Esophagus squamous epithelium (tissue), 5 donors: ENCODE results near the gene FLT4. TPM values are rescaled to one million over a fixed set of nuclear protein-coding genes. Genes with fewer than 3 reads are reported as not detected.

ENCODE experiments used
- DNase-seq: peaks from one replicate; lab custom pipeline; 2025; lab: John Stamatoyannopoulos, UW
- H3K27ac ChIP-seq, 4 donors: fragments of 200-600 bp; sonication (generic); one replicate each; pipeline ENCODE4 v1.5.1; 2016 to 2019; ENCODE audit warnings: mild to moderate bottlenecking in 1 of 4
- H3K27me3 ChIP-seq, 4 donors: fragments of 200-600 bp; sonication (generic); 1 replicate in 3 of 4; 2 replicates in 1 of 4; pipeline versions ENCODE4 v1.5.1 to v1.6.0; 2017 to 2021; ENCODE audit warnings: antibody characterized with exemption in 1 of 4
- H3K36me3 ChIP-seq, 3 donors: fragments of 200-600 bp; sonication (generic); one replicate each; pipeline ENCODE4 v1.5.1; 2016 to 2019
- H3K4me1 ChIP-seq, 3 donors: fragments of 200-600 bp; sonication (generic); one replicate each; pipeline ENCODE4 v1.5.1; 2017 to 2019
- H3K4me3 ChIP-seq, 4 donors: fragments of 200-600 bp; sonication (generic); 1 replicate in 3 of 4; 2 replicates in 1 of 4; pipeline ENCODE4 v1.5.1; 2016 to 2019; ENCODE audit warnings: mild to moderate bottlenecking in 2 of 4, moderate library complexity in 1 of 4
- H3K9me3 ChIP-seq, 3 donors: fragments of 200-600 bp; sonication (generic); one replicate each; pipeline ENCODE4 v1.5.1; 2016 to 2019
- POLR2A ChIP-seq, 4 donors: fragments of 450-650 bp; IDR thresholded peaks; one replicate each; pipeline ENCODE4 v1.6.1; 2017; ENCODE audit warnings: antibody characterized with exemption in 4 of 4, mild to moderate bottlenecking in 4 of 4, moderate library complexity in 3 of 4
- WGBS, 2 donors: methylation state at CpG; one replicate each; pipeline ENCODE4 v1.1.5; 2018; 5-methylcytosine and 5-hydroxymethylcytosine counted together
- intact Hi-C: fragments of 100-400 bp; cut with DNase I; formaldehyde crosslinking; loops from one replicate; pipeline ENCODE4 v1.15.0; 2022
- total RNA-seq, 4 donors: library from RNA; depleted of rRNA; stranded (reverse); fragments of >200 nt; gene quantifications; one replicate each; pipeline ENCODE4 v1.1.0, GENCODE V29; 2016
- TF ChIP-seq, protein P1 (sequence below), 6 experiments: fragments of 450-650 bp in 4 of 6; fragments of 200-600 bp in 2 of 6; sonication (generic) in 2 of 6; IDR thresholded peaks; one replicate each; pipeline ENCODE4 v1.5.1; 2016 to 2019; ENCODE audit warnings: antibody characterized with exemption in 6 of 6, mild to moderate bottlenecking in 4 of 6, moderate library complexity in 4 of 6
- donor health status: DM: yes; HTN: yes; CAD: no.

Gene FLT4
- total RNA-seq, 4 donors from 2014 or later = 0.97 to 13.5 (median 4.2) TPM

- WGBS, 2 donors = 53 to 62% methylated on average over 5 of the region's 5 CpGs
- no peak overlapping the region for H3K27ac ChIP-seq
- no peak for DNase-seq
- peaks cover 0 to 66% (median 2%) of the 10 kb centered on the region in 4 donors for H3K27me3 ChIP-seq
- intact Hi-C loops = no loop called here
- peaks cover 0 to 22% (median 15%) of the 10 kb centered on the region in 3 donors for H3K4me1 ChIP-seq
- no peaks in the 10 kb centered on the region for H3K9me3 ChIP-seq
- no peaks in the 10 kb centered on the region for H3K36me3 ChIP-seq
- TF ChIP-seq, protein P1, sequence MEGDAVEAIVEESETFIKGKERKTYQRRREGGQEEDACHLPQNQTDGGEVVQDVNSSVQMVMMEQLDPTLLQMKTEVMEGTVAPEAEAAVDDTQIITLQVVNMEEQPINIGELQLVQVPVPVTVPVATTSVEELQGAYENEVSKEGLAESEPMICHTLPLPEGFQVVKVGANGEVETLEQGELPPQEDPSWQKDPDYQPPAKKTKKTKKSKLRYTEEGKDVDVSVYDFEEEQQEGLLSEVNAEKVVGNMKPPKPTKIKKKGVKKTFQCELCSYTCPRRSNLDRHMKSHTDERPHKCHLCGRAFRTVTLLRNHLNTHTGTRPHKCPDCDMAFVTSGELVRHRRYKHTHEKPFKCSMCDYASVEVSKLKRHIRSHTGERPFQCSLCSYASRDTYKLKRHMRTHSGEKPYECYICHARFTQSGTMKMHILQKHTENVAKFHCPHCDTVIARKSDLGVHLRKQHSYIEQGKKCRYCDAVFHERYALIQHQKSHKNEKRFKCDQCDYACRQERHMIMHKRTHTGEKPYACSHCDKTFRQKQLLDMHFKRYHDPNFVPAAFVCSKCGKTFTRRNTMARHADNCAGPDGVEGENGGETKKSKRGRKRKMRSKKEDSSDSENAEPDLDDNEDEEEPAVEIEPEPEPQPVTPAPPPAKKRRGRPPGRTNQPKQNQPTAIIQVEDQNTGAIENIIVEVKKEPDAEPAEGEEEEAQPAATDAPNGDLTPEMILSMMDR (IDR thresholded peaks at IDR 0.05) = no peak
- TF ChIP-seq POLR2A (IDR thresholded peaks at IDR 0.05) = no peak
- no peak overlapping the region for H3K4me3 ChIP-seq
These were observed 3.4 kb upstream of the FLT4 start for GRCh38 chr5:180652771-180653170.

- WGBS, 2 donors = 90 to 93% methylated on average over 11 of the region's 11 CpGs
- H3K27me3 ChIP-seq = peaks cover 0 to 66% (median 2%) of the 10 kb centered on the region in 4 donors
- no peaks in the 10 kb centered on the region for H3K9me3 ChIP-seq
- H3K4me1 ChIP-seq = peaks cover 0 to 22% (median 15%) of the 10 kb centered on the region in 3 donors
- intact Hi-C loops = no loop called here
- no peaks in the 10 kb centered on the region for H3K36me3 ChIP-seq
- TF ChIP-seq, protein P1 (IDR thresholded peaks at IDR 0.05) = no peak
- TF ChIP-seq POLR2A (IDR thresholded peaks at IDR 0.05) = no peak
- no peak for DNase-seq
- no peak overlapping the region for H3K27ac ChIP-seq
- H3K4me3 ChIP-seq = no peak overlapping the region
These were observed 2.9 kb upstream of the FLT4 start for GRCh38 chr5:180652346-180652745.

- peak overlapping the region in 2 of 4 donors; percentile 28 to 33 for H3K27ac ChIP-seq
- intact Hi-C loops = no loop called here
These were observed 623 bp downstream of the FLT4 start for GRCh38 chr5:180648658-180649296.

GRCh38 chr5:180647941-180648500 is 1.4 kb downstream of the FLT4 start:
- intact Hi-C loops = no loop called here
- no peak for DNase-seq
- TF ChIP-seq, protein P1 (IDR thresholded peaks at IDR 0.05) = no peak
- no peak for TF ChIP-seq POLR2A (IDR thresholded peaks at IDR 0.05)
- H3K27ac ChIP-seq = no peak overlapping the region
- 69 to 74% methylated on average over 4 to 5 of the region's 8 CpGs for WGBS, 2 donors
- no peaks in the 10 kb centered on the region for H3K36me3 ChIP-seq
- peak overlapping the region in 2 of 4 donors; percentile 52 to 66 for H3K4me3 ChIP-seq
- H3K4me1 ChIP-seq = peaks cover 0 to 26% (median 15%) of the 10 kb centered on the region in 3 donors
- H3K9me3 ChIP-seq = no peaks in the 10 kb centered on the region
- H3K27me3 ChIP-seq = peaks cover 0 to 99% (median 2%) of the 10 kb centered on the region in 4 donors

More at GRCh38 chr5:180648658-180649296, 623 bp downstream of the FLT4 start:
- DNase-seq = no peak
- Histone ChIP-seq H3K4me1 (peaks cover 0 to 26% (median 15%) of the 10 kb centered on the region in 3 donors), H3K36me3 (no peaks in the 10 kb centered on the region), H3K27me3 (peaks cover 0 to 98% (median 2%) of the 10 kb centered on the region in 4 donors), H3K9me3 (no peaks in the 10 kb centered on the region), H3K4me3 (peak overlapping the region; percentile 22 to 66 (median 37))
- 10 to 16% methylated on average over 11 to 18 of the region's 80 CpGs for WGBS, 2 donors
- TF ChIP-seq, protein P1 (IDR thresholded peaks at IDR 0.05) = peak in 1 of 6 experiments; percentile 21
- TF ChIP-seq POLR2A (IDR thresholded peaks at IDR 0.05) = no peak

- Histone ChIP-seq H3K4me1 (peaks cover 0 to 26% (median 15%) of the 10 kb centered on the region in 3 donors), H3K27me3 (peaks cover 0 to 93% (median 2%) of the 10 kb centered on the region in 4 donors), H3K4me3 (peak overlapping the region in 1 of 4 donors; percentile 52), H3K9me3 (no peaks in the 10 kb centered on the region), H3K36me3 (no peaks in the 10 kb centered on the region), H3K27ac (no peak overlapping the region)
- no peak for TF ChIP-seq POLR2A (IDR thresholded peaks at IDR 0.05)
- TF ChIP-seq, protein P1 (IDR thresholded peaks at IDR 0.05) = no peak
- DNase-seq = no peak
- WGBS, 2 donors = 88% methylated on average over 6 of the region's 8 CpGs; no CpG with 5 or more reads in 1 of the 2 donors
- intact Hi-C loops = no loop called here
These were observed 1.9 kb downstream of the FLT4 start for GRCh38 chr5:180647465-180647864.
